CD14-positive monocyte (primary cell): ENCODE results near the gene VARS2. TPM values are rescaled to one million over a fixed set of nuclear protein-coding genes. Genes with fewer than 3 reads are reported as not detected.
A peak's percentile ranks its signal among the peaks of the same experiment; 100 is the strongest.
"Not testable (repeated sequence)": the region's sequence is repeated elsewhere in the genome, so short reads cannot be mapped to it uniquely, and the experiment has no call there.

ENCODE experiments used
- DNase-seq, 3 donors: peaks; one replicate each; pipeline ENCODE4 v3.0.0-alpha.2; 2011 to 2022
- H2AFZ ChIP-seq: 2 replicates; pipeline ENCODE4 v1.6.0; 2012; ENCODE audit warnings: mild to moderate bottlenecking, low read depth, low read length, inconsistent platforms; ENCODE audit not compliant: insufficient read depth, poor library complexity, severe bottlenecking
- H3K27ac ChIP-seq, 2 donors: 1 replicate in 1 of 2; 2 replicates in 1 of 2; pipeline ENCODE4 v1.5.1; 2012 to 2013; ENCODE audit warnings: low read length in 2 of 2, control low read depth in 1 of 2, inconsistent platforms in 1 of 2, low read depth in 1 of 2, mild to moderate bottlenecking in 1 of 2
- H3K27me3 ChIP-seq, 2 donors: one replicate each; pipeline versions ENCODE4 v1.6.0 to v1.6.1; 2011 to 2013; ENCODE audit warnings: low read length in 2 of 2; ENCODE audit not compliant: control insufficient read depth in 2 of 2, insufficient read depth in 2 of 2
- H3K36me3 ChIP-seq, 2 donors: replicated peaks in 1 of 2; 1 replicate in 1 of 2; 2 replicates in 1 of 2; pipeline versions ENCODE4 v1.5.1 to v1.6.1; 2012 to 2013; ENCODE audit warnings: low read length in 2 of 2, control low read depth in 1 of 2, inconsistent platforms in 1 of 2, mild to moderate bottlenecking in 1 of 2; ENCODE audit not compliant: insufficient read depth in 2 of 2, control insufficient read depth in 1 of 2
- H3K4me1 ChIP-seq, 2 donors: 1 replicate in 1 of 2; 2 replicates in 1 of 2; pipeline versions ENCODE4 v1.5.1 to v1.6.1; 2012 to 2013; ENCODE audit warnings: low read length in 2 of 2, control low read depth in 1 of 2, inconsistent platforms in 1 of 2, mild to moderate bottlenecking in 1 of 2, moderate library complexity in 1 of 2; ENCODE audit not compliant: insufficient read depth in 2 of 2, control insufficient read depth in 1 of 2
- H3K4me2 ChIP-seq: replicated peaks from 2 replicates; pipeline ENCODE3; 2012; ENCODE audit warnings: low read length, moderate library complexity, mild to moderate bottlenecking; ENCODE audit not compliant: poor library complexity, severe bottlenecking; ENCODE audit errors: extremely low read depth
- H3K4me3 ChIP-seq, 3 experiments: fragments of 200-600 bp in 1 of 3; sonication (generic) in 1 of 3; replicated peaks in 1 of 3; 1 replicate in 2 of 3; 2 replicates in 1 of 3; pipeline ENCODE4 v1.5.1; 2011 to 2013; ENCODE audit warnings: low read length in 3 of 3, mild to moderate bottlenecking in 3 of 3, control low read depth in 2 of 3, low read depth in 2 of 3, inconsistent platforms in 1 of 3, moderate library complexity in 1 of 3
- H3K79me2 ChIP-seq: 2 replicates; pipeline ENCODE4 v1.6.0; 2012; ENCODE audit warnings: mild to moderate bottlenecking, control low read depth, inconsistent platforms, low read length, moderate library complexity; ENCODE audit not compliant: insufficient read depth
- H3K9ac ChIP-seq: 2 replicates; pipeline ENCODE4 v1.6.0; 2017; ENCODE audit warnings: low read length, mild to moderate bottlenecking; ENCODE audit not compliant: insufficient read depth, poor library complexity, severe bottlenecking
- H3K9me3 ChIP-seq, 2 donors: replicated peaks in 1 of 2; 1 replicate in 1 of 2; 2 replicates in 1 of 2; pipeline versions ENCODE4 v1.5.1 to v1.6.1; 2012 to 2013; ENCODE audit warnings: low read length in 2 of 2, control low read depth in 1 of 2; ENCODE audit not compliant: control insufficient read depth in 1 of 2, insufficient read depth in 1 of 2
- H4K20me1 ChIP-seq: 2 replicates; pipeline ENCODE4 v1.6.0; 2012; ENCODE audit warnings: mild to moderate bottlenecking, low read length, control low read depth, moderate library complexity; ENCODE audit not compliant: insufficient read depth
- H3K27ac Mint-ChIP-seq, 7 donors: one replicate each; pipeline ENCODE4 v1.8.0; 2020; ENCODE audit warnings: mild to moderate bottlenecking in 7 of 7, mixed read lengths in 7 of 7, moderate library complexity in 6 of 7, inconsistent platforms in 2 of 7
- H3K27me3 Mint-ChIP-seq, 3 donors: one replicate each; pipeline ENCODE4 v1.8.0; 2021 to 2022; ENCODE audit warnings: low read depth in 3 of 3, mild to moderate bottlenecking in 3 of 3, mixed read lengths in 3 of 3, moderate library complexity in 3 of 3, inconsistent platforms in 1 of 3
- H3K36me3 Mint-ChIP-seq, 2 donors: one replicate each; pipeline ENCODE4 v1.8.0; 2020; ENCODE audit warnings: mixed read lengths in 2 of 2, inconsistent platforms in 1 of 2, mild to moderate bottlenecking in 1 of 2
- H3K4me1 Mint-ChIP-seq: one replicate; pipeline ENCODE4 v1.8.0; 2020; ENCODE audit warnings: mild to moderate bottlenecking, mixed read lengths
- H3K4me3 Mint-ChIP-seq, 2 donors: one replicate each; pipeline ENCODE4 v1.8.0; 2020; ENCODE audit warnings: mild to moderate bottlenecking in 2 of 2, mixed read lengths in 2 of 2, moderate library complexity in 1 of 2
- H3K9me3 Mint-ChIP-seq, 7 donors: one replicate each; pipeline ENCODE4 v1.8.0; 2020 to 2022; ENCODE audit warnings: mixed read lengths in 7 of 7, mild to moderate bottlenecking in 6 of 7, moderate library complexity in 6 of 7, inconsistent platforms in 2 of 7
- CTCF ChIP-seq: fragments of 200-600 bp; IDR thresholded peaks from one replicate; pipeline ENCODE4 v1.8.0; 2022; ENCODE audit warnings: antibody characterized with exemption, mild to moderate bottlenecking
- WGBS: methylation state at CpG from one replicate; pipeline ENCODE4 v1.1.5; 2013; ENCODE audit warnings: missing lambda C conversion rate; ENCODE audit not compliant: insufficient coverage; 5-methylcytosine and 5-hydroxymethylcytosine counted together
- intact Hi-C, 2 donors: fragments of 100-400 bp; cut with micrococcal nuclease; formaldehyde crosslinking; loops; one replicate each; pipeline versions ENCODE4 v1.15.0 to v1.15.1; 2023
- polyA plus RNA-seq, 3 donors: library from polyadenylated mRNA; depleted of rRNA in 1 of 3; unstranded in 2 of 3; stranded (reverse) in 1 of 3; fragments of 300-500 nt in 2 of 3; fragments of >200 nt in 1 of 3; fragmentation: Illumina TruSeq in 2 of 3; gene quantifications; 1 replicate in 2 of 3; 2 replicates in 1 of 3; pipeline ENCODE4 v1.2.3, GENCODE V29; 2012 to 2021

The VARS2 gene
- polyA plus RNA-seq, 3 donors, result 7.6 to 15.5 (median 8.1) TPM

GRCh38 chr6:30966154-30966553 lies 52.1 kb downstream of the VARS2 start:
- Histone ChIP-seq H3K4me1 (peaks cover 5 to 10% of the 10 kb centered on the region in 2 donors), H2AFZ (no peak overlapping the region), H3K27ac (no peak overlapping the region), H3K79me2 (no peaks in the 10 kb centered on the region), H3K36me3 (no peaks in the 10 kb centered on the region), H3K9ac (no peak overlapping the region), H3K9me3 (no peaks in the 10 kb centered on the region), H4K20me1 (no peaks in the 10 kb centered on the region), H3K4me2 (no peak overlapping the region), H3K27me3 (no peaks in the 10 kb centered on the region), H3K4me3 (no peak overlapping the region)
- no peak overlapping the region for H3K27ac Mint-ChIP-seq
- H3K4me3 Mint-ChIP-seq, result no peak overlapping the region
- DNase-seq, result no peak
- 0% methylated on average over 1 of the region's 3 CpGs for WGBS
- H3K27me3 Mint-ChIP-seq, result peaks cover 5 to 16% (median 8%) of the 10 kb centered on the region in 3 donors
- H3K4me1 Mint-ChIP-seq, result peaks cover 7% of the 10 kb centered on the region
- H3K36me3 Mint-ChIP-seq, result no peaks in the 10 kb centered on the region
- no peak for TF ChIP-seq CTCF
- no peaks in the 10 kb centered on the region for H3K9me3 Mint-ChIP-seq
- intact Hi-C loops, result no loop called here

- H3K27me3 ChIP-seq, H3K4me3 ChIP-seq, H4K20me1 ChIP-seq, H3K79me2 ChIP-seq, H3K9me3 ChIP-seq, H2AFZ ChIP-seq, H3K4me1 ChIP-seq, intact Hi-C loops, H3K36me3 Mint-ChIP-seq, H3K9me3 Mint-ChIP-seq, H3K4me2 ChIP-seq, H3K4me1 Mint-ChIP-seq, H3K9ac ChIP-seq, H3K36me3 ChIP-seq: not testable (repeated sequence)
- H3K27ac ChIP-seq, result peak overlapping the region in 1 of 2 donors; percentile 48
- Mint-ChIP-seq H3K27me3 (peaks cover 5 to 16% (median 8%) of the 10 kb centered on the region in 3 donors), H3K27ac (peak overlapping the region in 6 of 7 donors; percentile 22 to 79 (median 74)), H3K4me3 (peak overlapping the region in 1 of 2 donors; percentile 27)
- peak; percentile 37 to 83 (median 53) for DNase-seq
- WGBS, result 44% methylated on average over 2 of the region's 6 CpGs
These were observed 55.1 kb downstream of the VARS2 start for GRCh38 chr6:30969171-30969570.
